Measurements from ENCODE around the gene TLL2.

The TLL2 gene

GRCh38 chr10:96390460-96390864 lies 123.3 kb downstream of the TLL2 start:
- TF ChIP-seq GATA3 (IDR thresholded peaks at IDR 0.05; ENCODE audit: low read depth, low read length) (no peak), GATA2 (IDR thresholded peaks at IDR 0.05; ENCODE audit: low read depth, low read length) (no peak)

GRCh38 chr10:96389785-96390184 lies 123.9 kb downstream of the TLL2 start:
- TF ChIP-seq GATA3 (IDR thresholded peaks at IDR 0.05; ENCODE audit: low read depth, low read length) (no peak), GATA2 (IDR thresholded peaks at IDR 0.05; ENCODE audit: low read depth, low read length) (no peak)

- TF ChIP-seq GATA2 (IDR thresholded peaks at IDR 0.05; ENCODE audit: low read depth, low read length) (no peak), GATA3 (IDR thresholded peaks at IDR 0.05; ENCODE audit: low read depth, low read length) (no peak)
These were observed 126.1 kb downstream of the TLL2 start for GRCh38 chr10:96387601-96388000.

GRCh38 chr10:96387161-96387560 lies 126.6 kb downstream of the TLL2 start:
- TF ChIP-seq GATA3 (IDR thresholded peaks at IDR 0.05; ENCODE audit: low read depth, low read length) (no peak), GATA2 (IDR thresholded peaks at IDR 0.05; ENCODE audit: low read depth, low read length) (no peak)

GRCh38 chr10:96384506-96384905 lies 129.2 kb downstream of the TLL2 start:
- TF ChIP-seq GATA2 (IDR thresholded peaks at IDR 0.05; ENCODE audit: low read depth, low read length) (no peak), GATA3 (IDR thresholded peaks at IDR 0.05; ENCODE audit: low read depth, low read length) (no peak)

- TF ChIP-seq GATA3 (IDR thresholded peaks at IDR 0.05; ENCODE audit: low read depth, low read length): no peak
- no peak for TF ChIP-seq GATA2 (IDR thresholded peaks at IDR 0.05; ENCODE audit: low read depth, low read length)
These were observed 132.9 kb downstream of the TLL2 start for GRCh38 chr10:96380821-96381220.

- TF ChIP-seq GATA3 (IDR thresholded peaks at IDR 0.05; ENCODE audit: low read depth, low read length): no peak
- no peak for TF ChIP-seq GATA2 (IDR thresholded peaks at IDR 0.05; ENCODE audit: low read depth, low read length)
These were observed 134.0 kb downstream of the TLL2 start for GRCh38 chr10:96379758-96380157.

GRCh38 chr10:96378741-96379140 lies 135.0 kb downstream of the TLL2 start:
- TF ChIP-seq GATA3 (IDR thresholded peaks at IDR 0.05; ENCODE audit: low read depth, low read length): no peak
- TF ChIP-seq GATA2 (IDR thresholded peaks at IDR 0.05; ENCODE audit: low read depth, low read length): no peak

GRCh38 chr10:96377816-96378294 lies 135.9 kb downstream of the TLL2 start:
- TF ChIP-seq GATA3 (IDR thresholded peaks at IDR 0.05; ENCODE audit: low read depth, low read length) (no peak), GATA2 (IDR thresholded peaks at IDR 0.05; ENCODE audit: low read depth, low read length) (no peak)

GRCh38 chr10:96376483-96376882 lies 137.2 kb downstream of the TLL2 start:
- TF ChIP-seq GATA2 (IDR thresholded peaks at IDR 0.05; ENCODE audit: low read depth, low read length) (no peak), GATA3 (IDR thresholded peaks at IDR 0.05; ENCODE audit: low read depth, low read length) (no peak)

- TF ChIP-seq GATA2 (IDR thresholded peaks at IDR 0.05; ENCODE audit: low read depth, low read length): no peak
- TF ChIP-seq GATA3 (IDR thresholded peaks at IDR 0.05; ENCODE audit: low read depth, low read length): no peak
These were observed 138.5 kb downstream of the TLL2 start for GRCh38 chr10:96374985-96375830.

- TF ChIP-seq GATA3 (IDR thresholded peaks at IDR 0.05; ENCODE audit: low read depth, low read length) (no peak), GATA2 (IDR thresholded peaks at IDR 0.05; ENCODE audit: low read depth, low read length) (no peak)
These were observed 139.1 kb downstream of the TLL2 start for GRCh38 chr10:96374639-96374984.

GRCh38 chr10:96374004-96374403 lies 139.7 kb downstream of the TLL2 start:
- TF ChIP-seq GATA2 (IDR thresholded peaks at IDR 0.05; ENCODE audit: low read depth, low read length): no peak
- no peak for TF ChIP-seq GATA3 (IDR thresholded peaks at IDR 0.05; ENCODE audit: low read depth, low read length)

GRCh38 chr10:96371356-96371755 lies 142.4 kb downstream of the TLL2 start:
- no peak for TF ChIP-seq GATA3 (IDR thresholded peaks at IDR 0.05; ENCODE audit: low read depth, low read length)
- TF ChIP-seq GATA2 (IDR thresholded peaks at IDR 0.05; ENCODE audit: low read depth, low read length): no peak

- TF ChIP-seq GATA2 (IDR thresholded peaks at IDR 0.05; ENCODE audit: low read depth, low read length) (no peak), GATA3 (IDR thresholded peaks at IDR 0.05; ENCODE audit: low read depth, low read length) (no peak)
These were observed 143.1 kb downstream of the TLL2 start for GRCh38 chr10:96370584-96371157.

Data from SH-SY5Y (cell line).